ENCODE measurements around the gene FIGN.

Gene FIGN

GRCh38 chr2:163697846-163698637, 37.8 kb downstream of the FIGN start:
- H3K27me3 ChIP-seq: no peaks in the 10 kb centered on the region
- H3K4me1 ChIP-seq: no peaks in the 10 kb centered on the region
- DNase-seq: no peak
- H3K36me3 ChIP-seq: no peaks in the 10 kb centered on the region
- H3K4me3 ChIP-seq (ENCODE audit: low read depth, low read length): no peak overlapping the region
- no peaks in the 10 kb centered on the region for H3K9me3 ChIP-seq
- no peak for TF ChIP-seq CTCF (IDR thresholded peaks at IDR 0.05; ENCODE audit: low read depth, low read length)

GRCh38 chr2:163697429-163697828, 38.4 kb downstream of the FIGN start:
- no peak for TF ChIP-seq CTCF (IDR thresholded peaks at IDR 0.05; ENCODE audit: low read depth, low read length)
- Histone ChIP-seq H3K4me1 (no peaks in the 10 kb centered on the region), H3K36me3 (no peaks in the 10 kb centered on the region), H3K27me3 (no peaks in the 10 kb centered on the region), H3K4me3 (ENCODE audit: low read depth, low read length) (no peak overlapping the region), H3K9me3 (no peaks in the 10 kb centered on the region)
- DNase-seq: no peak

GRCh38 chr2:163693484-163693883, 42.3 kb downstream of the FIGN start:
- no peak for DNase-seq
- no peak for TF ChIP-seq CTCF (IDR thresholded peaks at IDR 0.05; ENCODE audit: low read depth, low read length)
- Histone ChIP-seq H3K27me3 (no peaks in the 10 kb centered on the region), H3K9me3 (no peaks in the 10 kb centered on the region), H3K36me3 (no peaks in the 10 kb centered on the region), H3K4me3 (ENCODE audit: low read depth, low read length) (no peak overlapping the region), H3K4me1 (no peaks in the 10 kb centered on the region)

GRCh38 chr2:163692611-163693482, 43.0 kb downstream of the FIGN start:
- Histone ChIP-seq H3K36me3 (no peaks in the 10 kb centered on the region), H3K4me1 (no peaks in the 10 kb centered on the region), H3K4me3 (ENCODE audit: low read depth, low read length) (no peak overlapping the region), H3K9me3 (no peaks in the 10 kb centered on the region), H3K27me3 (no peaks in the 10 kb centered on the region)
- no peak for TF ChIP-seq CTCF (IDR thresholded peaks at IDR 0.05; ENCODE audit: low read depth, low read length)
- no peak for DNase-seq

GRCh38 chr2:163692081-163692480, 43.7 kb downstream of the FIGN start:
- no peak overlapping the region for H3K4me3 ChIP-seq (ENCODE audit: low read depth, low read length)
- TF ChIP-seq CTCF (IDR thresholded peaks at IDR 0.05; ENCODE audit: low read depth, low read length): no peak
- H3K4me1 ChIP-seq: no peaks in the 10 kb centered on the region
- DNase-seq: no peak
- H3K36me3 ChIP-seq: no peaks in the 10 kb centered on the region
- H3K9me3 ChIP-seq: no peaks in the 10 kb centered on the region
- no peaks in the 10 kb centered on the region for H3K27me3 ChIP-seq

- Histone ChIP-seq H3K4me3 (ENCODE audit: low read depth, low read length) (no peak overlapping the region), H3K4me1 (no peaks in the 10 kb centered on the region), H3K9me3 (no peaks in the 10 kb centered on the region), H3K36me3 (no peaks in the 10 kb centered on the region), H3K27me3 (no peaks in the 10 kb centered on the region)
- no peak for DNase-seq
- no peak for TF ChIP-seq CTCF (IDR thresholded peaks at IDR 0.05; ENCODE audit: low read depth, low read length)
Measured at GRCh38 chr2:163690896-163691295, 44.9 kb downstream of the FIGN start.
